GM12873 (cell line): Measurements from ENCODE around the gene RAB8B.

ENCODE experiments used
- CTCF ChIP-seq: IDR thresholded peaks from 2 replicates; pipeline ENCODE4 v1.5.1; 2012; ENCODE audit warnings: low read depth, mild to moderate bottlenecking, moderate library complexity, low read length, control low read depth; ENCODE audit not compliant: insufficient read depth; ENCODE audit errors: missing control alignments

The RAB8B gene

GRCh38 chr15:63169788-63170187, 19.6 kb upstream of the RAB8B start:
- TF ChIP-seq CTCF = no peak

GRCh38 chr15:63172376-63172775, 17.0 kb upstream of the RAB8B start:
- no peak for TF ChIP-seq CTCF

- TF ChIP-seq CTCF = no peak
These were observed 16.5 kb upstream of the RAB8B start for GRCh38 chr15:63172851-63173451.

- no peak for TF ChIP-seq CTCF
These were observed 13.1 kb upstream of the RAB8B start for GRCh38 chr15:63176302-63176701.

GRCh38 chr15:63178034-63178433, 11.4 kb upstream of the RAB8B start:
- no peak for TF ChIP-seq CTCF

- no peak for TF ChIP-seq CTCF
These were observed 8.7 kb upstream of the RAB8B start for GRCh38 chr15:63180746-63181145.

- TF ChIP-seq CTCF = no peak
These were observed 7.8 kb upstream of the RAB8B start for GRCh38 chr15:63181648-63182047.

- TF ChIP-seq CTCF = no peak
These were observed 4.2 kb upstream of the RAB8B start for GRCh38 chr15:63185206-63185605.
